ENCODE results near the gene TMEM94. TPM values are rescaled to one million over a fixed set of nuclear protein-coding genes. Genes with fewer than 3 reads are reported as not detected.

TMEM94 gene
- total and polyA plus RNA-seq, 2 of the 13 experiments (the other 11 are each of a cell fraction or from before 2014, with no cell fraction given) = 32.6 to 134 TPM

DNA sequence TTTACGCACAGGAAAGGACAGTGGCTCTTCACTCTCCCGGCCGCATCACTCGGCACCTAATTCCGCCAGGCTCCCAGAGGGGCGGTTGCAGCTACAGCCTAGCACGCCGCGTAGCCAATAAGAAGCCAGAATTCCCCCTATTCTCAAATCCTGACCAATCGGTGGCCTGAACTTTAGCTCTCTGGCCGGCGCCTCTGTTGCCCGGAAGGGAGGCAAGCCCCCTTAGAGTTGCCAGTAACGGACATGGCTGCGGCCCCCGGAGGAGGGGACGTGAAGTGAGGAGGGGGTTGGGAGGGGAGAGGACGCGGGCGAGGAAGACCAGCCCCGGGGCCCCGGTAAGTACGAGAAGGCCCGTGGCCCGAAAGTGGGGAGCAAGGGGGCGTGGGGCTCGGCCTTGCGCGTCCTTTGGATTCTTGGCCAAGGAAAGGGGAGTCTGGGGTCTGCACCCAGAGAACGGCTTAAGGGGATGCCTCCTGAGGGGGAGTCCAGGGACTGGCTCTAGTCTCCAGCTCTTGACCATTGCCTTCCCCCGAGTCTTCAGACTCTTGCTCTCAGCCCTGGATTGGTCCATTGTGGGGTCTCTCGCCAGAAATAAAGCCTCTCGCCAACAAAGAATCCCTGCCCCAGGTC lies at the start of gene TMEM94 (continued):
- no peak for TF ChIP-seq ZKSCAN5 (CRISPR knock-in tag; IDR thresholded peaks at IDR 0.05)
- TF ChIP-seq, protein P1, sequence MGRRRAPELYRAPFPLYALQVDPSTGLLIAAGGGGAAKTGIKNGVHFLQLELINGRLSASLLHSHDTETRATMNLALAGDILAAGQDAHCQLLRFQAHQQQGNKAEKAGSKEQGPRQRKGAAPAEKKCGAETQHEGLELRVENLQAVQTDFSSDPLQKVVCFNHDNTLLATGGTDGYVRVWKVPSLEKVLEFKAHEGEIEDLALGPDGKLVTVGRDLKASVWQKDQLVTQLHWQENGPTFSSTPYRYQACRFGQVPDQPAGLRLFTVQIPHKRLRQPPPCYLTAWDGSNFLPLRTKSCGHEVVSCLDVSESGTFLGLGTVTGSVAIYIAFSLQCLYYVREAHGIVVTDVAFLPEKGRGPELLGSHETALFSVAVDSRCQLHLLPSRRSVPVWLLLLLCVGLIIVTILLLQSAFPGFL (CRISPR knock-in tag; IDR thresholded peaks at IDR 0.05) = no peak
- TF ChIP-seq, protein P2, sequence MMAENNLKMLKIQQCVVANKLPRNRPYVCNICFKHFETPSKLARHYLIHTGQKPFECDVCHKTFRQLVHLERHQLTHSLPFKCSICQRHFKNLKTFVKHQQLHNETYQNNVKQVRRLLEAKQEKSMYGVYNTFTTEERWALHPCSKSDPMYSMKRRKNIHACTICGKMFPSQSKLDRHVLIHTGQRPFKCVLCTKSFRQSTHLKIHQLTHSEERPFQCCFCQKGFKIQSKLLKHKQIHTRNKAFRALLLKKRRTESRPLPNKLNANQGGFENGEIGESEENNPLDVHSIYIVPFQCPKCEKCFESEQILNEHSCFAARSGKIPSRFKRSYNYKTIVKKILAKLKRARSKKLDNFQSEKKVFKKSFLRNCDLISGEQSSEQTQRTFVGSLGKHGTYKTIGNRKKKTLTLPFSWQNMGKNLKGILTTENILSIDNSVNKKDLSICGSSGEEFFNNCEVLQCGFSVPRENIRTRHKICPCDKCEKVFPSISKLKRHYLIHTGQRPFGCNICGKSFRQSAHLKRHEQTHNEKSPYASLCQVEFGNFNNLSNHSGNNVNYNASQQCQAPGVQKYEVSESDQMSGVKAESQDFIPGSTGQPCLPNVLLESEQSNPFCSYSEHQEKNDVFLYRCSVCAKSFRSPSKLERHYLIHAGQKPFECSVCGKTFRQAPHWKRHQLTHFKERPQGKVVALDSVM (CRISPR knock-in tag; IDR thresholded peaks at IDR 0.05) = peak; percentile 52; the same call in 1 of the 2 replicates
- TF ChIP-seq THAP11 (CRISPR knock-in tag; IDR thresholded peaks at IDR 0.05) = peak; percentile 89
- TF ChIP-seq, protein P3, sequence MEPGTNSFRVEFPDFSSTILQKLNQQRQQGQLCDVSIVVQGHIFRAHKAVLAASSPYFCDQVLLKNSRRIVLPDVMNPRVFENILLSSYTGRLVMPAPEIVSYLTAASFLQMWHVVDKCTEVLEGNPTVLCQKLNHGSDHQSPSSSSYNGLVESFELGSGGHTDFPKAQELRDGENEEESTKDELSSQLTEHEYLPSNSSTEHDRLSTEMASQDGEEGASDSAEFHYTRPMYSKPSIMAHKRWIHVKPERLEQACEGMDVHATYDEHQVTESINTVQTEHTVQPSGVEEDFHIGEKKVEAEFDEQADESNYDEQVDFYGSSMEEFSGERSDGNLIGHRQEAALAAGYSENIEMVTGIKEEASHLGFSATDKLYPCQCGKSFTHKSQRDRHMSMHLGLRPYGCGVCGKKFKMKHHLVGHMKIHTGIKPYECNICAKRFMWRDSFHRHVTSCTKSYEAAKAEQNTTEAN (CRISPR knock-in tag; conservative IDR thresholded peaks at IDR 0.05) = peak; percentile 44; the same call in 1 of the 2 replicates
- TF ChIP-seq, protein P4, sequence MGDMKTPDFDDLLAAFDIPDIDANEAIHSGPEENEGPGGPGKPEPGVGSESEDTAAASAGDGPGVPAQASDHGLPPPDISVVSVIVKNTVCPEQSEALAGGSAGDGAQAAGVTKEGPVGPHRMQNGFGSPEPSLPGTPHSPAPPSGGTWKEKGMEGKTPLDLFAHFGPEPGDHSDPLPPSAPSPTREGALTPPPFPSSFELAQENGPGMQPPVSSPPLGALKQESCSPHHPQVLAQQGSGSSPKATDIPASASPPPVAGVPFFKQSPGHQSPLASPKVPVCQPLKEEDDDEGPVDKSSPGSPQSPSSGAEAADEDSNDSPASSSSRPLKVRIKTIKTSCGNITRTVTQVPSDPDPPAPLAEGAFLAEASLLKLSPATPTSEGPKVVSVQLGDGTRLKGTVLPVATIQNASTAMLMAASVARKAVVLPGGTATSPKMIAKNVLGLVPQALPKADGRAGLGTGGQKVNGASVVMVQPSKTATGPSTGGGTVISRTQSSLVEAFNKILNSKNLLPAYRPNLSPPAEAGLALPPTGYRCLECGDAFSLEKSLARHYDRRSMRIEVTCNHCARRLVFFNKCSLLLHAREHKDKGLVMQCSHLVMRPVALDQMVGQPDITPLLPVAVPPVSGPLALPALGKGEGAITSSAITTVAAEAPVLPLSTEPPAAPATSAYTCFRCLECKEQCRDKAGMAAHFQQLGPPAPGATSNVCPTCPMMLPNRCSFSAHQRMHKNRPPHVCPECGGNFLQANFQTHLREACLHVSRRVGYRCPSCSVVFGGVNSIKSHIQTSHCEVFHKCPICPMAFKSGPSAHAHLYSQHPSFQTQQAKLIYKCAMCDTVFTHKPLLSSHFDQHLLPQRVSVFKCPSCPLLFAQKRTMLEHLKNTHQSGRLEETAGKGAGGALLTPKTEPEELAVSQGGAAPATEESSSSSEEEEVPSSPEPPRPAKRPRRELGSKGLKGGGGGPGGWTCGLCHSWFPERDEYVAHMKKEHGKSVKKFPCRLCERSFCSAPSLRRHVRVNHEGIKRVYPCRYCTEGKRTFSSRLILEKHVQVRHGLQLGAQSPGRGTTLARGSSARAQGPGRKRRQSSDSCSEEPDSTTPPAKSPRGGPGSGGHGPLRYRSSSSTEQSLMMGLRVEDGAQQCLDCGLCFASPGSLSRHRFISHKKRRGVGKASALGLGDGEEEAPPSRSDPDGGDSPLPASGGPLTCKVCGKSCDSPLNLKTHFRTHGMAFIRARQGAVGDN (CRISPR knock-in tag; IDR thresholded peaks at IDR 0.05) = no peak; the same call in 1 of the 2 replicates
- TF ChIP-seq MYNN (CRISPR knock-in tag; IDR thresholded peaks at IDR 0.05; ENCODE audit: low read depth) = no peak
- no peak for TF ChIP-seq ZNF224 (CRISPR knock-in tag; IDR thresholded peaks at IDR 0.05)
- TF ChIP-seq, protein P5, sequence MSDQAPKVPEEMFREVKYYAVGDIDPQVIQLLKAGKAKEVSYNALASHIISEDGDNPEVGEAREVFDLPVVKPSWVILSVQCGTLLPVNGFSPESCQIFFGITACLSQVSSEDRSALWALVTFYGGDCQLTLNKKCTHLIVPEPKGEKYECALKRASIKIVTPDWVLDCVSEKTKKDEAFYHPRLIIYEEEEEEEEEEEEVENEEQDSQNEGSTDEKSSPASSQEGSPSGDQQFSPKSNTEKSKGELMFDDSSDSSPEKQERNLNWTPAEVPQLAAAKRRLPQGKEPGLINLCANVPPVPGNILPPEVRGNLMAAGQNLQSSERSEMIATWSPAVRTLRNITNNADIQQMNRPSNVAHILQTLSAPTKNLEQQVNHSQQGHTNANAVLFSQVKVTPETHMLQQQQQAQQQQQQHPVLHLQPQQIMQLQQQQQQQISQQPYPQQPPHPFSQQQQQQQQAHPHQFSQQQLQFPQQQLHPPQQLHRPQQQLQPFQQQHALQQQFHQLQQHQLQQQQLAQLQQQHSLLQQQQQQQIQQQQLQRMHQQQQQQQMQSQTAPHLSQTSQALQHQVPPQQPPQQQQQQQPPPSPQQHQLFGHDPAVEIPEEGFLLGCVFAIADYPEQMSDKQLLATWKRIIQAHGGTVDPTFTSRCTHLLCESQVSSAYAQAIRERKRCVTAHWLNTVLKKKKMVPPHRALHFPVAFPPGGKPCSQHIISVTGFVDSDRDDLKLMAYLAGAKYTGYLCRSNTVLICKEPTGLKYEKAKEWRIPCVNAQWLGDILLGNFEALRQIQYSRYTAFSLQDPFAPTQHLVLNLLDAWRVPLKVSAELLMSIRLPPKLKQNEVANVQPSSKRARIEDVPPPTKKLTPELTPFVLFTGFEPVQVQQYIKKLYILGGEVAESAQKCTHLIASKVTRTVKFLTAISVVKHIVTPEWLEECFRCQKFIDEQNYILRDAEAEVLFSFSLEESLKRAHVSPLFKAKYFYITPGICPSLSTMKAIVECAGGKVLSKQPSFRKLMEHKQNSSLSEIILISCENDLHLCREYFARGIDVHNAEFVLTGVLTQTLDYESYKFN (CRISPR knock-in tag; conservative IDR thresholded peaks at IDR 0.05) = peak; percentile 38; the same call in 1 of the 2 replicates
- peak; percentile 88; the same call in 1 of the 2 replicates for TF ChIP-seq ZFP82 (CRISPR knock-in tag; IDR thresholded peaks at IDR 0.05; ENCODE audit: borderline replicate concordance)
- TF ChIP-seq KDM1A (CRISPR knock-in tag; IDR thresholded peaks at IDR 0.05) = no peak

Measured in HepG2 (cell line).